Endothelial cell of umbilical vein (primary cell): ENCODE results near the gene SLCO2A1. TPM values are rescaled to one million over a fixed set of nuclear protein-coding genes. Genes with fewer than 3 reads are reported as not detected.
A peak's percentile ranks its signal among the peaks of the same experiment; 100 is the strongest.

ENCODE experiments used
- BruUV-seq: library from RNA; stranded (reverse); fragments of 400-500 nt; replicated peaks from 2 replicates; lab custom pipeline; 2021; lab: Mats Ljungman, UMichigan
- CTCF ChIA-PET: fragments of 300-600, 350-600 bp; sonication (Branson Sonifier 250); formaldehyde crosslinking; loops from one replicate; lab custom pipeline; 2021; ENCODE audit warnings: antibody characterized with exemption, inconsistent platforms; lab: Charles Lee
- POLR2A ChIA-PET: fragments of 300-600, 350-600 bp; sonication (Branson Sonifier 250); formaldehyde crosslinking; loops from one replicate; lab custom pipeline; 2021; ENCODE audit warnings: antibody characterized with exemption, inconsistent platforms; lab: Charles Lee
- DNase-seq: peaks from one replicate; pipeline ENCODE4 v3.0.0-alpha.2; 2011; ENCODE audit warnings: low read depth, low spot score
- FAIRE-seq: peaks from 2 replicates; lab custom pipeline; 2011; peaks lifted over from hg19 to GRCh38; lab: Jason Lieb, UNC
- H2AFZ ChIP-seq: 2 replicates; pipeline ENCODE4 v1.6.0; 2012; ENCODE audit warnings: low read depth, low read length, control low read depth, inconsistent platforms
- H3K27ac ChIP-seq: 2 replicates; pipeline ENCODE4 v1.5.1; 2011; ENCODE audit warnings: low read depth, mild to moderate bottlenecking, control low read depth, low read length, moderate library complexity; ENCODE audit not compliant: insufficient read depth
- H3K27me3 ChIP-seq, 2 experiments: 2 replicates each; pipeline versions ENCODE4 v1.6.0 to v1.6.1; 2011; ENCODE audit warnings: low read length in 2 of 2, mixed read lengths in 1 of 2; ENCODE audit not compliant: control insufficient read depth in 2 of 2, insufficient read depth in 2 of 2
- H3K36me3 ChIP-seq, 2 experiments: 2 replicates in 1 of 2; 3 replicates in 1 of 2; pipeline ENCODE4 v1.5.1; 2011; ENCODE audit warnings: low read length in 2 of 2, mild to moderate bottlenecking in 1 of 2, moderate library complexity in 1 of 2; ENCODE audit not compliant: control insufficient read depth in 2 of 2, insufficient read depth in 2 of 2; ENCODE audit errors: extremely low read depth in 1 of 2
- H3K4me1 ChIP-seq: 3 replicates; pipeline ENCODE4 v1.5.1; 2011; ENCODE audit warnings: mild to moderate bottlenecking, low read length; ENCODE audit not compliant: control insufficient read depth, insufficient read depth; ENCODE audit errors: extremely low read depth
- H3K4me2 ChIP-seq: 2 replicates; pipeline ENCODE4 v1.6.1; 2011; ENCODE audit warnings: low read length, control low read depth, mixed read lengths; ENCODE audit not compliant: insufficient read depth
- H3K4me3 ChIP-seq, 3 experiments: fragments of 200-600 bp in 1 of 3; sonication (generic), shearing (Covaris generic) in 1 of 3; replicated peaks in 1 of 3; 2 replicates each; pipeline ENCODE4 v1.5.1; 2011 to 2016; ENCODE audit warnings: control low read depth in 3 of 3, low read length in 3 of 3, mild to moderate bottlenecking in 2 of 3, inconsistent platforms in 1 of 3, low read depth in 1 of 3, moderate library complexity in 1 of 3; ENCODE audit not compliant: insufficient read depth in 1 of 3
- H3K79me2 ChIP-seq: 2 replicates; pipeline ENCODE4 v1.6.0; 2012; ENCODE audit warnings: low read length, inconsistent platforms; ENCODE audit not compliant: control insufficient read depth, insufficient read depth
- H3K9ac ChIP-seq: replicated peaks from 2 replicates; pipeline ENCODE3; 2011; ENCODE audit warnings: low read length, control low read depth; ENCODE audit not compliant: insufficient read depth; ENCODE audit errors: extremely low read depth
- H3K9me1 ChIP-seq: replicated peaks from 3 replicates; pipeline ENCODE4 v1.6.0; 2011; ENCODE audit warnings: mild to moderate bottlenecking, low read length; ENCODE audit not compliant: control insufficient read depth, insufficient read depth; ENCODE audit errors: extremely low read depth
- H3K9me3 ChIP-seq: replicated peaks from 2 replicates; pipeline ENCODE4 v1.5.1; 2012; ENCODE audit warnings: low read length, inconsistent platforms; ENCODE audit not compliant: control insufficient read depth, insufficient read depth
- H4K20me1 ChIP-seq: replicated peaks from 2 replicates; pipeline ENCODE3; 2011; ENCODE audit warnings: mild to moderate bottlenecking, low read length; ENCODE audit not compliant: control insufficient read depth, insufficient read depth; ENCODE audit errors: extremely low read depth
- EZH2 ChIP-seq: IDR thresholded peaks from 2 replicates; pipeline ENCODE4 v1.6.1; 2012; ENCODE audit warnings: borderline replicate concordance, low read depth, mild to moderate bottlenecking, moderate library complexity, low read length, inconsistent platforms; ENCODE audit not compliant: severe bottlenecking
- GATA2 ChIP-seq: IDR thresholded peaks from 2 replicates; pipeline ENCODE4 v1.7.0; 2011; ENCODE audit warnings: low read depth, mild to moderate bottlenecking, moderate library complexity, mixed read lengths, low read length; ENCODE audit not compliant: insufficient read length, insufficient read depth
- JUN ChIP-seq: IDR thresholded peaks from 2 replicates; pipeline ENCODE4 v1.6.1; 2011; ENCODE audit warnings: borderline replicate concordance, low read depth; ENCODE audit not compliant: insufficient read length, insufficient read depth
- MYC ChIP-seq: IDR thresholded peaks from one replicate; pipeline ENCODE4 v1.6.1; 2011; ENCODE audit warnings: mild to moderate bottlenecking, low read depth, low read length
- POLR2AphosphoS5 ChIP-seq: IDR thresholded peaks from 2 replicates; pipeline ENCODE4 v1.6.1; 2012; ENCODE audit warnings: low read depth, mild to moderate bottlenecking, control low read depth, low read length, moderate library complexity; ENCODE audit not compliant: insufficient read depth
- dilution Hi-C: fragments of 300-500 bp; cut with MboI; formaldehyde crosslinking; loops from one replicate; pipeline ENCODE4 v1.15.0; 2019; ENCODE audit warnings: low sequenced_read_pairs; ENCODE audit not compliant: extremely low pct_ligation_motif_present
- intact Hi-C: fragments of 100-400 bp; cut with micrococcal nuclease; formaldehyde crosslinking; loops from one replicate; pipeline ENCODE4 v1.10.0; 2022
- polyA plus RNA-seq, 4 experiments: library from polyadenylated mRNA; depleted of rRNA in 3 of 4; stranded (reverse) in 3 of 4; unstranded in 1 of 4; fragments of >200 nt; gene quantifications; 2 replicates each; pipeline versions ENCODE4 v1.2.1 to v1.2.3, GENCODE V29; 2011 to 2012; ENCODE audit warnings: missing spikeins in 1 of 4
- total RNA-seq: library from RNA; stranded (reverse); gene quantifications from 2 replicates; pipeline ENCODE4 v1.2.3, GENCODE V29; 2021
- TF ChIP-seq, protein P1 (sequence below), 2 donors: IDR thresholded peaks; 1 replicate in 1 of 2; 2 replicates in 1 of 2; pipeline ENCODE4 v1.5.1; 2011; ENCODE audit warnings: low read length in 2 of 2, mild to moderate bottlenecking in 2 of 2, moderate library complexity in 2 of 2, control low read depth in 1 of 2, inconsistent platforms in 1 of 2, low read depth in 1 of 2; ENCODE audit not compliant: insufficient read depth in 1 of 2; ENCODE audit errors: extremely low read depth in 1 of 2

The SLCO2A1 gene
- total and polyA plus RNA-seq, 2 donors (not counting 3 experiments of a cell fraction or from before 2014, with no cell fraction given) = 1.4 to 11.9 TPM

GRCh38 chr3:133926736-133927539 is 102.8 kb downstream of the SLCO2A1 start:
- Histone ChIP-seq H3K9ac (peak overlapping the region; percentile 47), H3K9me3 (no peaks in the 10 kb centered on the region), H3K4me2 (peak overlapping the region; percentile 87), H3K4me3 (peak overlapping the region; percentile 32 to 53 (median 39)), H3K27ac (no peak overlapping the region), H4K20me1 (no peaks in the 10 kb centered on the region), H2AFZ (peak overlapping the region; percentile 98), H3K4me1 (peaks cover 7% of the 10 kb centered on the region), H3K79me2 (no peaks in the 10 kb centered on the region), H3K9me1 (no peaks in the 10 kb centered on the region), H3K27me3 (no peaks in the 10 kb centered on the region), H3K36me3 (no peaks in the 10 kb centered on the region)
- ChIA-PET CTCF (interaction anchor here (0.6 to 7.2 kb wide), 10 partner anchors 12 to 373 kb away, joined by 3 to 223 read pairs (median 4); no protein-coding TSS in a partner anchor), POLR2A (no interaction called here)
- DNase-seq = peak; percentile 20
- TF ChIP-seq, protein P1, sequence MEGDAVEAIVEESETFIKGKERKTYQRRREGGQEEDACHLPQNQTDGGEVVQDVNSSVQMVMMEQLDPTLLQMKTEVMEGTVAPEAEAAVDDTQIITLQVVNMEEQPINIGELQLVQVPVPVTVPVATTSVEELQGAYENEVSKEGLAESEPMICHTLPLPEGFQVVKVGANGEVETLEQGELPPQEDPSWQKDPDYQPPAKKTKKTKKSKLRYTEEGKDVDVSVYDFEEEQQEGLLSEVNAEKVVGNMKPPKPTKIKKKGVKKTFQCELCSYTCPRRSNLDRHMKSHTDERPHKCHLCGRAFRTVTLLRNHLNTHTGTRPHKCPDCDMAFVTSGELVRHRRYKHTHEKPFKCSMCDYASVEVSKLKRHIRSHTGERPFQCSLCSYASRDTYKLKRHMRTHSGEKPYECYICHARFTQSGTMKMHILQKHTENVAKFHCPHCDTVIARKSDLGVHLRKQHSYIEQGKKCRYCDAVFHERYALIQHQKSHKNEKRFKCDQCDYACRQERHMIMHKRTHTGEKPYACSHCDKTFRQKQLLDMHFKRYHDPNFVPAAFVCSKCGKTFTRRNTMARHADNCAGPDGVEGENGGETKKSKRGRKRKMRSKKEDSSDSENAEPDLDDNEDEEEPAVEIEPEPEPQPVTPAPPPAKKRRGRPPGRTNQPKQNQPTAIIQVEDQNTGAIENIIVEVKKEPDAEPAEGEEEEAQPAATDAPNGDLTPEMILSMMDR (IDR thresholded peaks at IDR 0.05; ENCODE audit: extremely low read depth in 1 of 2, insufficient read depth in 1 of 2, low read depth in 1 of 2, low read length in 2 of 2) = peak in 1 of 2 donors; percentile 12
- TF ChIP-seq MYC (no peak), POLR2AphosphoS5 (no peak), EZH2 (no peak), GATA2 (no peak), JUN (no peak)
- FAIRE-seq = peak; percentile 44
- BruUV-seq = no TSS peak
- dilution Hi-C loops (loop anchor here (25.0 kb wide), 1 partner anchor 285 kb away; no protein-coding TSS in a partner anchor), intact Hi-C loops (loop anchor here (1.0 to 2.0 kb wide), 3 partner anchors 108 to 438 kb away; no protein-coding TSS in a partner anchor)
